GM12878 (cell line): ENCODE data around the gene BRD9. TPM values are rescaled to one million over a fixed set of nuclear protein-coding genes. Genes with fewer than 3 reads are reported as not detected.

Experiments
- ATAC-seq: fragments of 200-7000 bp; cut with Tn5 transposase; 3 replicates; pipeline ENCODE4 v1.9.1; 2020; ENCODE audit warnings: mild to moderate bottlenecking, moderate library complexity
- BruUV-seq: library from RNA; stranded (reverse); fragments of 400-500 nt; replicated peaks from 2 replicates; lab custom pipeline; 2021; lab: Mats Ljungman, UMichigan
- CTCF ChIA-PET: fragments of 300-600 bp; sonication (Branson Sonifier 250); formaldehyde crosslinking; extraction: SDS; loops from one replicate; lab custom pipeline; 2021; ENCODE audit warnings: inconsistent platforms; lab: Yijun Ruan, JAX
- POLR2A ChIA-PET: fragments of 350-600 bp; formaldehyde crosslinking; extraction: SDS; loops from one replicate; lab custom pipeline; 2021; ENCODE audit warnings: inconsistent platforms; lab: Charles Lee
- RAD21 ChIA-PET: fragments of 300-600 bp; sonication (Branson Sonifier 250); formaldehyde crosslinking; loops from one replicate; lab custom pipeline; 2023; ENCODE audit warnings: antibody characterized with exemption; ENCODE audit not compliant: unreplicated experiment; lab: Charles Lee
- SMC1A ChIA-PET: fragments of 300-600 bp; sonication (Branson Sonifier 250); formaldehyde crosslinking; loops from one replicate; lab custom pipeline; 2023; ENCODE audit not compliant: unreplicated experiment, uncharacterized antibody; lab: Charles Lee
- DNase-seq: peaks from one replicate; pipeline ENCODE4 v3.0.0-alpha.2; 2011; ENCODE audit warnings: low read depth, low spot score
- FAIRE-seq: peaks from 3 replicates; lab custom pipeline; 2011; peaks lifted over from hg19 to GRCh38; lab: Jason Lieb, UNC
- H2AFZ ChIP-seq: 2 replicates; pipeline ENCODE4 v1.6.0; 2011; ENCODE audit warnings: low read depth, low read length, control low read depth; ENCODE audit not compliant: control insufficient read depth
- H3K27ac ChIP-seq: 2 replicates; pipeline ENCODE4 v1.5.1; 2011; ENCODE audit warnings: control low read depth; ENCODE audit not compliant: control insufficient read depth, insufficient read depth
- H3K27me3 ChIP-seq, 2 experiments: replicated peaks in 1 of 2; 2 replicates each; pipeline versions ENCODE4 v1.6.0 to v1.6.1; 2011; ENCODE audit warnings: low read length in 1 of 2; ENCODE audit not compliant: control insufficient read depth in 2 of 2, insufficient read depth in 2 of 2
- H3K36me3 ChIP-seq, 2 experiments: 2 replicates each; pipeline ENCODE4 v1.5.1; 2011; ENCODE audit warnings: low read length in 1 of 2; ENCODE audit not compliant: control insufficient read depth in 2 of 2, insufficient read depth in 2 of 2
- H3K4me1 ChIP-seq: 2 replicates; pipeline ENCODE4 v1.6.1; 2011; ENCODE audit warnings: mild to moderate bottlenecking, low read length, moderate library complexity, mixed read lengths; ENCODE audit not compliant: control insufficient read depth, insufficient read depth
- H3K4me2 ChIP-seq: 2 replicates; pipeline ENCODE4 v1.6.0; 2011; ENCODE audit warnings: control low read depth; ENCODE audit not compliant: control insufficient read depth, insufficient read depth
- H3K4me3 ChIP-seq: fragments of 200-600 bp; sonication (generic); 2 replicates; pipeline ENCODE4 v1.5.1; 2016
- H3K79me2 ChIP-seq: 2 replicates; pipeline ENCODE4 v1.6.0; 2011; ENCODE audit warnings: low read length; ENCODE audit not compliant: control insufficient read depth, insufficient read depth
- H3K9ac ChIP-seq: 2 replicates; pipeline ENCODE4 v1.8.0; 2011; ENCODE audit warnings: low read length, control low read depth, mixed read lengths; ENCODE audit not compliant: control insufficient read depth, insufficient read depth
- H3K9me3 ChIP-seq: replicated peaks from 3 replicates; pipeline ENCODE4 v1.5.1; 2011; ENCODE audit warnings: mild to moderate bottlenecking, low read length; ENCODE audit not compliant: control insufficient read depth, insufficient read depth
- H4K20me1 ChIP-seq: 2 replicates; pipeline ENCODE4 v1.6.0; 2011; ENCODE audit not compliant: control insufficient read depth, insufficient read depth
- CREM ChIP-seq: IDR thresholded peaks from 2 replicates; pipeline ENCODE4 v1.6.1; 2014; ENCODE audit warnings: antibody characterized with exemption, low read depth
- RAD21 ChIP-seq: IDR thresholded peaks from 2 replicates; pipeline ENCODE4 v1.6.1; 2011; ENCODE audit warnings: mild to moderate bottlenecking, low read depth, low read length, moderate library complexity; ENCODE audit not compliant: insufficient read depth
- WGBS: methylation state at CpG from one replicate; pipeline ENCODE4 v1.1.6; 2016; ENCODE audit warnings: low lambda C conversion rate; ENCODE audit not compliant: insufficient replicate concordance, insufficient coverage; ENCODE audit errors: missing lambda C conversion rate; 5-methylcytosine and 5-hydroxymethylcytosine counted together
- in situ Hi-C: fragments of 300-500 bp; cut with MboI; formaldehyde crosslinking; loops from 9 replicates; pipeline ENCODE4 v1.14.3; 2018; ENCODE audit warnings: mixed read lengths
- intact Hi-C: fragments of 100-400 bp; cut with micrococcal nuclease; formaldehyde crosslinking; loops from one replicate; pipeline ENCODE4 v1.14.2; 2022; ENCODE audit not compliant: unreplicated experiment
- polyA plus RNA-seq, 11 experiments: library from polyadenylated mRNA; depleted of rRNA in 4 of 11; unstranded in 6 of 11; stranded (reverse) in 5 of 11; fragments of >200 nt; fragmentation: Nextera tagmentation in 4 of 11; fragmentation: Illumina TruSeq in 1 of 11; extraction: Ambion mirVana in 4 of 11; extraction: Trizol in 1 of 11; gene quantifications; 1 replicate in 1 of 11; 2 replicates in 10 of 11; pipeline versions ENCODE4 v1.2.1 to v1.2.3, GENCODE V29; 2011 to 2016; ENCODE audit warnings: inconsistent platforms in 2 of 11, missing spikeins in 2 of 11, low read depth in 1 of 11
- total RNA-seq, 4 experiments: library from RNA; depleted of rRNA in 3 of 4; stranded (reverse); fragments of >200 nt in 3 of 4; fragmentation: Illumina TruSeq in 1 of 4; extraction: Trizol in 1 of 4; gene quantifications; 2 replicates each; pipeline versions ENCODE4 v1.2.1 to v1.2.3, GENCODE V29; 2013 to 2021
- TF ChIP-seq, protein P1 (sequence below): fragments of 450-650 bp; IDR thresholded peaks from 2 replicates; pipeline ENCODE4 v1.6.1; 2017; ENCODE audit warnings: low read depth, mild to moderate bottlenecking, moderate library complexity
- TF ChIP-seq, protein P2 (sequence below): fragments of 450-650 bp; formaldehyde crosslinking; IDR thresholded peaks from 2 replicates; pipeline ENCODE4 v1.4.0; 2020; ENCODE audit warnings: mild to moderate bottlenecking, moderate library complexity

Gene BRD9
- total and polyA plus RNA-seq, 10 of the 15 experiments (the other 5 are each of a cell fraction or from before 2014, with no cell fraction given) = 2.0 to 48.6 (median 32.4) TPM

DNA sequence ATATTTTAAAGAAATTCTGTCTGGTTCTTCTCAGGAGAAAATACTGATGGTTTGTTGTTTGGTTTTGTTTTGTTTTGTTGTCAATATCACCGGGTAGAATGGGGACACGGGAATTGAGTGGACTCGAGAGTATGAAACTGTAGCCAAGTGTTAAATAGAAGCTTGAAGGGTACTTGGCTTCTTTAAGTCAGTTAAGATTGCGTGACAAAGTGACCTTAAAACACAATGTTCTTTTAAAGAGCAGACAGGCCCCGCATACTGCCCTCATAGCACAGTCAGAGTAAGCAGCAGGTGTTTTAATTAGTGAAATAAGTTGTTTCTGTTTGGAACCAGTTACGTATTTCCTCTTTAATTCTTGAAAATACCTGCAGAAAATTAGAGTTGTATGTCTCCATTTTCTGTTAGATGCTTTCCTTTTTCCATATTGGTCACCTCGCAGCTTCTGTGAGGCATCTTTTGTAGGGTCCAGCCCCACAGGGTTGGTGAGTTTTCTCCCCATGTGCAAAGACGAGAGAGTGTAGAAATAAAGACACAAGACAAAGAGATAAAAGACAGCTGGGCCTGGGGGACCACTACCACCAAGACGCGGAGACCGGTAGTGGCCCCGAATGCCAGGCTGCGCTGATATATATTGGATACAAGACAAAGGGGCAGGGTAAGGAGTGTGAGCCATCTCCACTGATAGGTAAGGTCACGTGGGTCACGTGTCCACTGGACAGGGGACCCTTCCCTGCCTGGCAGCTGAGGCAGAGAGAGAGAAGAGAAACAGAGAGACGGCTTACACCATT is 9.7 kb upstream of the BRD9 start:
- RAD21 ChIA-PET = interaction anchor here (0.9 to 3.6 kb wide), 8 partner anchors 8 to 714 kb away, joined by 3 to 12 read pairs (median 4); partner anchors contain the start of genes BRD9 and TRIP13
- in situ Hi-C loops = loop anchor here (5.0 kb wide), 1 partner anchor 230 kb away; no protein-coding TSS in a partner anchor
- Histone ChIP-seq H4K20me1 (no peaks in the 10 kb centered on the region), H3K27ac (no peak overlapping the region), H3K27me3 (no peaks in the 10 kb centered on the region), H3K4me3 (no peak overlapping the region), H3K4me1 (no peaks in the 10 kb centered on the region), H3K79me2 (no peaks in the 10 kb centered on the region), H3K36me3 (peaks cover 6 to 17% of the 10 kb centered on the region in 2 experiments; a peak in 3 of 4 replicates), H3K9ac (no peak overlapping the region), H3K9me3 (no peaks in the 10 kb centered on the region), H2AFZ (no peak overlapping the region), H3K4me2 (no peak overlapping the region)
- intact Hi-C loops = loop anchor here (2.0 kb wide), 1 partner anchor 232 kb away; no protein-coding TSS in a partner anchor
- CTCF ChIA-PET = interaction anchor here (0.5 to 4.5 kb wide), 16 partner anchors 8 to 741 kb away, joined by 3 to 24 read pairs (median 4); partner anchors contain the start of genes BRD9 and TRIP13
- TF ChIP-seq, protein P1, sequence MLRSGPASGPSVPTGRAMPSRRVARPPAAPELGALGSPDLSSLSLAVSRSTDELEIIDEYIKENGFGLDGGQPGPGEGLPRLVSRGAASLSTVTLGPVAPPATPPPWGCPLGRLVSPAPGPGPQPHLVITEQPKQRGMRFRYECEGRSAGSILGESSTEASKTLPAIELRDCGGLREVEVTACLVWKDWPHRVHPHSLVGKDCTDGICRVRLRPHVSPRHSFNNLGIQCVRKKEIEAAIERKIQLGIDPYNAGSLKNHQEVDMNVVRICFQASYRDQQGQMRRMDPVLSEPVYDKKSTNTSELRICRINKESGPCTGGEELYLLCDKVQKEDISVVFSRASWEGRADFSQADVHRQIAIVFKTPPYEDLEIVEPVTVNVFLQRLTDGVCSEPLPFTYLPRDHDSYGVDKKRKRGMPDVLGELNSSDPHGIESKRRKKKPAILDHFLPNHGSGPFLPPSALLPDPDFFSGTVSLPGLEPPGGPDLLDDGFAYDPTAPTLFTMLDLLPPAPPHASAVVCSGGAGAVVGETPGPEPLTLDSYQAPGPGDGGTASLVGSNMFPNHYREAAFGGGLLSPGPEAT = no peak
- TF ChIP-seq, protein P2, sequence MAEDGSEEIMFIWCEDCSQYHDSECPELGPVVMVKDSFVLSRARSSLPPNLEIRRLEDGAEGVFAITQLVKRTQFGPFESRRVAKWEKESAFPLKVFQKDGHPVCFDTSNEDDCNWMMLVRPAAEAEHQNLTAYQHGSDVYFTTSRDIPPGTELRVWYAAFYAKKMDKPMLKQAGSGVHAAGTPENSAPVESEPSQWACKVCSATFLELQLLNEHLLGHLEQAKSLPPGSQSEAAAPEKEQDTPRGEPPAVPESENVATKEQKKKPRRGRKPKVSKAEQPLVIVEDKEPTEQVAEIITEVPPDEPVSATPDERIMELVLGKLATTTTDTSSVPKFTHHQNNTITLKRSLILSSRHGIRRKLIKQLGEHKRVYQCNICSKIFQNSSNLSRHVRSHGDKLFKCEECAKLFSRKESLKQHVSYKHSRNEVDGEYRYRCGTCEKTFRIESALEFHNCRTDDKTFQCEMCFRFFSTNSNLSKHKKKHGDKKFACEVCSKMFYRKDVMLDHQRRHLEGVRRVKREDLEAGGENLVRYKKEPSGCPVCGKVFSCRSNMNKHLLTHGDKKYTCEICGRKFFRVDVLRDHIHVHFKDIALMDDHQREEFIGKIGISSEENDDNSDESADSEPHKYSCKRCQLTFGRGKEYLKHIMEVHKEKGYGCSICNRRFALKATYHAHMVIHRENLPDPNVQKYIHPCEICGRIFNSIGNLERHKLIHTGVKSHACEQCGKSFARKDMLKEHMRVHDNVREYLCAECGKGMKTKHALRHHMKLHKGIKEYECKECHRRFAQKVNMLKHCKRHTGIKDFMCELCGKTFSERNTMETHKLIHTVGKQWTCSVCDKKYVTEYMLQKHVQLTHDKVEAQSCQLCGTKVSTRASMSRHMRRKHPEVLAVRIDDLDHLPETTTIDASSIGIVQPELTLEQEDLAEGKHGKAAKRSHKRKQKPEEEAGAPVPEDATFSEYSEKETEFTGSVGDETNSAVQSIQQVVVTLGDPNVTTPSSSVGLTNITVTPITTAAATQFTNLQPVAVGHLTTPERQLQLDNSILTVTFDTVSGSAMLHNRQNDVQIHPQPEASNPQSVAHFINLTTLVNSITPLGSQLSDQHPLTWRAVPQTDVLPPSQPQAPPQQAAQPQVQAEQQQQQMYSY (CRISPR knock-in tag) = no peak
- no peak for TF ChIP-seq RAD21
- no peak for TF ChIP-seq CREM
- WGBS = 95% methylated on average over 16 of the region's 16 CpGs
- ATAC-seq (no peak), FAIRE-seq (no peak), DNase-seq (no peak)
- POLR2A ChIA-PET = no interaction called here
- SMC1A ChIA-PET = interaction anchor here (0.8 to 2.3 kb wide), 4 partner anchors 10 to 714 kb away, joined by 3 to 8 read pairs (median 4); partner anchors contain the start of genes BRD9 and TRIP13
- no TSS peak for BruUV-seq
